ENCODE measurements around the gene TRIM50.
"Not testable (repeated sequence)": the region's sequence is repeated elsewhere in the genome, so short reads cannot be mapped to it uniquely, and the experiment has no call there.

Gene TRIM50

DNA sequence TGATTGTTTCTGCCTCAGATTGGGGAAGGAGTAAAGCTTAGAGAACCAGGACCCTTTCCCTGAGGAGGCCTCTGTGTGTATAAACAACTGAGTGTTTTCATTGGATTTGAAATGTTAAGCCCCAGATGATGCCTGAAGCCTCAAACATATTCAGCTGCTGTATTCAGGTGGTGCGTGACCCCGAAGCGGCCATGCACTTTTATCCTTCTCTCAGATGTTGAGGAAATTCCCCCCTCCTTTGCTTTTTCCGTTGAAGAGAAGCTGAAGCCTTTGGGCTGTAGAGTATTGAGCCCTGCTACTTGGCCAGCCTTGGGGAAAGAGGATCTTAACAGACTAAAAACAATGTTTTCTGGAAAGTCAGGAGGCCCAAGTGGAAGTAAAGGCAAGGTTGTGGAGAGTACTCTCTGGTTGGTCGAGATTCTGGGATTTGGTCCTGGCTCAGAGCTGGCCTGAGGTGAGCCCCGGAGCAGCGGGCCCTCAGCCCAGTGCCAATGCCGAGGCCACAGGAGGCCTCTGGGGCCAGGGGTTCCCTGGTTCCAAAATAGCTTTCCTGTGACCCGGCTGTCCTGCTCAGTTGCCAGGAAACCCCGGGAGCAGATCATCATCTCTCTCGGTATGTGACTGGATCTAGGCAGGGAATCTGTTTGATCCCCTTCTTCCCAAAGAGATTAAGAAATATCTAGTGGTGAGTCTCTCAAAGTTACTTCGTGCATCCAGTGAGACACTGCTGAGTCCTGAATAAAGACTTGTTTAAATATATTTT, 22.6 kb upstream of the TRIM50 start:
- ATAC-seq (no peak), DNase-seq (no peak)

DNA sequence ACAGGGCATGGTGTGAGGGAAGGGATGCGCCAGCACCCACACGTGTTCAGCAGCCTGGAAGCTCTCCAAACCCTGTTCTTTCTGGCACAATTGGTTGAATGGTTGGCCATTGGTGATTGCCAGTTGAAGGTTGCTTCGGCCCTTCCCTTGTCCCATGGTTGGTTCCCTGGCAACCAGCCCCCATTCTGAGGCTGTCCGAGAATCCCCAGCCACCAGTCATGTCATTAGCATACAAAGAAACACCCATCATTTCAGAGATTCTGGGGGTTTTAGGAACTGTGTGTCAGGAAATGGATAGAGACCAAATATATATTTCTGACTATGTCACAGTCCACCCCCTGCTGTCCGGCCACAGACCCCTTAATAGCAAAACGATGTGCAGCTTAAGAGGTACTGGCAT, 21.9 kb upstream of the TRIM50 start:
- ATAC-seq, result no peak
- DNase-seq, result no peak

DNA sequence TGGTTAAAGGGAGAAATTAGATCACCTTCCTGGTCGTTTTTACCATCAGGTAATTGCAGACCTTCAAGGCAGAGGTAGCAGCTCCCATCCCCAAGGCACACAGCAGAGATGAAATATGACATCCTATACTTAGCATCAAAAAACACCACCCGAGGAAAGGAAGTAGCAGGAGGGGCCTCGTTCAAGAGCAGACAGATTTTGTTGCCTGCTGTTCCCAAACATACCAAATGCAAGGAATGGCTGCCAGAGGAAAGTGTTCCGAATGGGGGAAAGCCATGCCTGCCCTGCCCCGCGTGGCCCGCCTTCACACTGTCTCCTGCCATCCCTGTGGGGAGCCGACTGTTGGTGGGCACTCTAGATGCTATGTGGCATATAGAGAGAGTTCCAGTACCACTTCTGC, 18.1 kb upstream of the TRIM50 start:
- ATAC-seq (no peak), DNase-seq (no peak)

DNA sequence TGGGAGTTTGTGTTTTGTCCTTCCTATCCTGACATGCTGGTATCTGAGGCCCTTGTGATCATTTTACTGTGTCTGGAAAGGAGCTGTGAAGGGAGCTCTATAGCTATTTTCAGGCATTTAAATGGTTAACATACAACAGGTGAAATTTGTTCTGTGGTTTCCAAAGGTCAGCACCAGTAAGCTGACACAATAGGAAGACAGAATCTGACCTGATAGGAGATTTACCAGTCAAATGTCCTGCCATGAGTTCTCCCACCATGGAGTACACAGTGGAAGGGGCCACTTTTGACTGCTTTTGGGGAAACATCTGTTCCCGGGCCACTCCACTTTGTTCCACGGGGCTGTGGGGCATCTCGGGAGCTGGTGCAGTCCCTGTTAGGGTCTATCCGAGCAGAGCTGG, 17.7 kb upstream of the TRIM50 start:
- no peak for DNase-seq
- ATAC-seq, result no peak

DNA sequence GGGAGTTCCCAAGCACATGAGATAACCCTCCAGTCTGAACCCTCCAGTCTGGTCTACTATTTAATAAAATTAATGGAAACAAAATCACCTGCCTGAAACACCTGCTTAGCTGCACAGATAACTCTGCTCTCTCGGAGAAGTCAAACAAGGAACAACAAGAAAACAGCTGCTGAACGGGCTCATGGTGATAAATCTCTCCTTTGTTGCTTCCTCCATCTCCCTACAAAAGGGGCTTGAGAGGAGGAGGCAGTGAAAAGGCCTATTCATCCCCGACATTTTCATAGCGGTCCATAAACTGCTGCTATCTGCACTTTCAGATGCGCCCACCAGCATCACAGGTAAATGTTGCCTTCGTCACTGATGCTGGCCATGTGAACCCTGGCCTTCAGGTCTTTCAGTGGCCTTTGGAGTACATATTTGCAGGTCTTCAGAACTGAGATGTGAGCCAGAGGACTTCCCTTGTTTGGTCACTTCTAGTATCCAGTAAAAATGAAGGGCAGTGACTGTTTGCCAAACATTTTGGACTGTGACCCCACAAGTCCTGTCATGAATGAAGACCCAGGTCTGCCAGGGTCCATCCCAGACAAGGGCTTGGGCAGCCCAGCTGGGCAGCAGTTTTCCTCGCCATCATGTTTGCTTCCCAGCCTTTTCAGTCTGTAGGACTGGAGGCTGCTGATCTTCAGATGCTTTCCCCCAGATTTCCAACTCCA, 15.9 kb upstream of the TRIM50 start:
- DNase-seq, result no peak
- no peak for ATAC-seq

DNA sequence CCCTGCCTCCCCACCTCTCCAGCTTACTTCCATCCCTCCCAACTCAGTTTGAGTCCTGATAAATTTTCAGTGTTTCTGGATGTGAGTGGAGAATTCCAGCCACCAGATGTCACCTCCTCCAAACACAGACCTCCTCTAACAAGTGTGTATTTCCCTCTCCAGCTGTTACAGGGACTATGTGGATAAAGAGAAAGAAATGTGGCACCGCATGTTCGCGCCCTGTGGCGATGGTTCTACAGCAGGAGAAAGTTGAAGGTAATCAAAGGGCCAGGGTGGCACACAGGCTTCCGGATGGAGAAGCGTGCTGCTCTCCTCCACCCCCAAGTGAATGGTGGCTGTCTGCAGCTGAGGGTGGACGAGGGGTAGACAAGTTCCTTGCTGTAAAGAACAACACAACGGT, 14.8 kb upstream of the TRIM50 start:
- no peak for ATAC-seq
- DNase-seq, result no peak

DNA sequence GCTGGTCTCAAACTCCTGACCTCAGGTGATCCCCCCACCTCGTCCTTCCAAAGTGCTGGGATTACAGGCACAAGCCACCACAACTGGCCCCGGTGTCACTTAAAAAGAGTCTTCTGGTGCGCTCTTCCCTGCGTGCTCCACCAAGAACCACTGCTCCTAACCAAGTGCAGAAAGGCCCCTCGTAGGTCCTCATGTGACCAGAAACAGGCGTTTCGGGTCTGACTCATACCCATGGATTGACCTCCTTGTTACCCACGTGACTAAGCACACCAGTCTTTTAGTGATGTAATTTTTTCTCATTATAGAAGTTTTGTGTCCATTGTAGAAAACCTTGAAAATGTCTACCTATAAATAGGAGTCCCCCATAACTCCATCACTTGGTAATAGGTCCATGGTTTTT, 14.0 kb upstream of the TRIM50 start:
- peak; percentile 36 for ATAC-seq
- no peak for DNase-seq

DNA sequence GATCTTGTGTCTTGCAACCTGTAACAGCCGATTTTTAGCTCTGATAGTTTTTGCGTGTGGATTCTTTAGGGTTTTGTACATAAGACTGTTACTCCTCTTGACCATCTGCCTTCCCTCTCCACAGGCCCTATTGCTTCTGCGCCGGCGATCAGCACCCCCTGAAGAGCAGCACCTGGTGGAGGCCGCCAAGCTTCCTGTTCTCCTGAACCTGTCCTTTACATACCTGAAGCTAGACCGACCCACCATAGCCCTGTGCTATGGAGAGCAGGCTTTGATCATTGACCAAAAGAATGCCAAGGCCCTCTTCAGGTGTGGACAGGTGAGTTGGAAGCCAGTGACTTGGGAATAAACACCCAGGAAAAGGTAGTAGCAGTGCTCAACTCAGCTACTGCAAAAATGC, 12.6 kb upstream of the TRIM50 start:
- no peak for DNase-seq
- no peak for ATAC-seq

DNA sequence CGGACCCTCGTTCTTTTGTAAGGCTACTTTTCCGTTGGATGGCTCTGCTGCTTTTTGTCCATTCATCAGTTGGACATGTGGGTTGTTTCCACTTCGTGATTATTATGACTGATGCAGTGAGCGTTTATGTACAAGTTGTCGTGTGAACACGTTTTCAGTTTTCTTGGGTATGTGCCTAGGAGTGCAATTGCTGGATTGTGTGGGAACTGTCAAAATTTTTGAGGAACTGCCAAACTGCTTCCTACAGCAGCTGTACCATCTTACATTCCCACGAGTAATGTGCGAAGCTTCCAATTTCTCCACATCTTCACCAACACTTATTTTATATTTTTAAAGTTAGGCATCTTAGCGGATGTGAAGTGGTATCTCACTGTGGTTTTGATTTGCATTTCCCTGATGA, 10.4 kb upstream of the TRIM50 start:
- ATAC-seq (no peak), DNase-seq (no peak)

DNA sequence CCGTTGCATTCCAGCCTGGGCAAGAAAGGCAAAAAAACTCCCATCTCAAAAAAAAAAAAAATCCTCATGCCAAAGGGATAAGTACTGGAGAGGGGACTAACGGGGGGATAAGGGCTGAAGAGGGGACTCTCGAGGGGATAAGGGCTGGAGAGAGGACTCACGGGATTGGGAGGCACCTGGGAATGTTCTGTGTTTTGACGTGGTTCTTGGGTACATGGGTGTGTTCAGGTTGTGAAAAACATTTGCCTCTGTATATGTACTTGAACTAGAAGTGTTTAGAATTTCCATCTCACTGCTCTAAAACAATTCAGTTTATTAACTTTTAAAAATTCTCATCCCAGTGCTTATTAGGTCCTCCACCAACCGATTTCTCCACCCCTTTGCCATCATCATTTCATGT, 4.6 kb upstream of the TRIM50 start:
- ATAC-seq, result no peak
- DNase-seq, result no peak

DNA sequence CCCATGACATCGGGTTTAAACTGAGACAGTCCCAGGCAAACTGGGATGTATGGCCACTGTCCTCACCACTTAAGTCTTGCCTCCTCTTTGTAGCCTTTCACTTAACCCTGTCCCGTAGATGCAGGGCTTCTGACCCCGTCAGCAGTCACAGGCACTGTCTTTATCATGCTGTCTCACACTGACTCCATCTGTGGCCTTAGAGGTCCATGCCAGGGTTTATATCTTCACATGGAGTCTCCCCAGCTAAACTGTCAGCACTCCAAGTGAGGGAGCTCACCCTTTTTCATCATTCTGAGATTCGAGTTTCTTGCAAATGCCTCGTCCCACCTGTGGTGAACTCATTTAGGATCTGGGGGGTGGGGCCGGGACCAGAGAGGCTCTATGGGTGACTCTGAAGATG, 2.9 kb upstream of the TRIM50 start:
- no peak for DNase-seq
- no peak for ATAC-seq

DNA sequence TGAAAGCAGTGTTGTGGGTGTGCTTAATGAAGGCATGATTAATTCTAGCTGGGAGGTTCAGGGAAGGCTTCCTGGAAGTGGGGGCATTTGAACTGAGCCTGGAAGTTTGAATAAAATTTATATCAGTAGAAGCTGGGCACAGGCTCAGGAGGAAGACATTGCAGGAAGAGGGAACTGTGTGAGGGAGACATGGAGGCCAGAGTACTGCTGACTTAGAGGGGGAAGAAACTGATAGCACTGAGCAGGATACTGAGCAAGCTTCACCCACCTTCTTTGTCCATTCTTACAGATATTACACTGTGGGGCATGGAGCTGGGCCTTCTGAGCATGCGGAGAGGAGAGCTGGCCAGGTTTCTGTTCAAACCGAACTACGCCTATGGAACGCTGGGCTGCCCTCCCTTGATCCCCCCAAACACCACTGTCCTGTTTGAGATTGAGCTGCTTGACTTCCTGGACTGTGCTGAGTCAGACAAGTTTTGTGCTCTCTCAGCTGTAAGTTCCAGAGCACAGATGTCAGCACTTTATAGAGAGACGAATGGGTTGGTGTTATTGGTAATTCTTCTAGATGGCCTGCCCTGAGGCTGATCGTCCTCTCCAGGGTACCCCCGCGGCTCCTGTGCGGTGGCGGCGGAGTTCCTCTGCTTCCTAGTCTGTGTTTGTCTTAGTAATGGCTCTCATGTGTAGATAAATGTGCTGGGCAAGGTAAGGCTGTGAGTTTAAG, 2.1 kb upstream of the TRIM50 start:
- DNase-seq (no peak), ATAC-seq (no peak)

DNA sequence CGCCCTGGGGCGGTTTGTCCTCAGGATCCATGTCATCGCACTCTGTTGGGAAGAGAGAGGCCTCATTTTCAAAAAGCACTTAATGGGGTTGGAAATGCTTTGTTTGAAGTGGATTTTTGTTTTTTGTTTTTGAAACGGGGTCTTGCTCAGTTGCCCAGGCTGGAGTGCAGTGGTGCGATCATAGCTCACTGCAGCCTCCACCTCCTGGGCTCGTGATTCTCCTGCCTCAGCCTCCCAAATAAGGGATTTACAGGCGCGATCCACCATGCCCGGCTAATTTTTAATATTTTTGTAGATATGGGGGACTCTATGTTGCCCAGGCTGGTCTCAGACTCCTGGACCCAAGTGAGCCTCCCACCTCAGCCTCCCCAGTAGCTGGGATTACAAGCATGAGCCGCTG, 814 bp upstream of the TRIM50 start:
- DNase-seq (no peak), ATAC-seq (no peak)

DNA sequence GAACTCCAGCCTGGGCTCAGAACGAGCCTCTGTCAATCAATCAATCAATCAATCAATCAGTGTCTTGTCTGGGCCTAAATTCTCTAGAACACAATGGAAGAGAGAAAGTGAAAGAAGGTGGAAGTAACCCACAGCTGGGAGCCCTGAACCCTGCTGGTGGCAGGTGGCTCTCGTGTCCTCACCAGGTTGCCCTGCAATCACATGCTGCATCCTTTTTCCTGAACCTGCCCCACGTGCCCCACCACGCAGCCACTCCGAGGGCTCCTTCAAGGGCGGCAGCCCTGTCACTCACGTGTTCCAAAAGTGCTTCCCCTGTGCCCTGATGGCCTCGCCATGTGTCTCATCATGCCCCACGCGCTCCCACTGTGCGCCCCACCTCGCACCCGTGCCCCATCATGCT, 433 bp downstream of the TRIM50 start:
- DNase-seq, ATAC-seq: not testable (repeated sequence)

DNA sequence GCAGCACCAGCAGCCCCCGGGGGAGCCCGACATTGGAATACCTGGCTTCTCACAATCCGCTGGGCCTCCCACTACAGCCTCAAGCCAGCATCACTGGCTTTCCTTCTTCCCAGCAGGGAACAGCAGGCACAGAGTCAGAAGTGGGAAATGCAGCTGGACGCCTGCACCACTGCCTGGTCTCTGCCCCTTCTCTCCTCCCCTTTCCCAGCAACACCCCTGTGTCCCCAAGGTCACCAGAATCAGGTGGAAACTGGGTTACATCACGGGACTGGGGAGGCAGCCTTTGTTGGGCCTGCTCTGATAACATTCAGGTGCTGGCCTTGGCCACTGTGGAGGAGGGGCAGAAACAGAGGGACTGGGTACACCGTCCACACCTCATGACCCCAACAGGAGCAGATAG, 2.5 kb downstream of the TRIM50 start:
- not testable (repeated sequence) for ATAC-seq, DNase-seq

DNA sequence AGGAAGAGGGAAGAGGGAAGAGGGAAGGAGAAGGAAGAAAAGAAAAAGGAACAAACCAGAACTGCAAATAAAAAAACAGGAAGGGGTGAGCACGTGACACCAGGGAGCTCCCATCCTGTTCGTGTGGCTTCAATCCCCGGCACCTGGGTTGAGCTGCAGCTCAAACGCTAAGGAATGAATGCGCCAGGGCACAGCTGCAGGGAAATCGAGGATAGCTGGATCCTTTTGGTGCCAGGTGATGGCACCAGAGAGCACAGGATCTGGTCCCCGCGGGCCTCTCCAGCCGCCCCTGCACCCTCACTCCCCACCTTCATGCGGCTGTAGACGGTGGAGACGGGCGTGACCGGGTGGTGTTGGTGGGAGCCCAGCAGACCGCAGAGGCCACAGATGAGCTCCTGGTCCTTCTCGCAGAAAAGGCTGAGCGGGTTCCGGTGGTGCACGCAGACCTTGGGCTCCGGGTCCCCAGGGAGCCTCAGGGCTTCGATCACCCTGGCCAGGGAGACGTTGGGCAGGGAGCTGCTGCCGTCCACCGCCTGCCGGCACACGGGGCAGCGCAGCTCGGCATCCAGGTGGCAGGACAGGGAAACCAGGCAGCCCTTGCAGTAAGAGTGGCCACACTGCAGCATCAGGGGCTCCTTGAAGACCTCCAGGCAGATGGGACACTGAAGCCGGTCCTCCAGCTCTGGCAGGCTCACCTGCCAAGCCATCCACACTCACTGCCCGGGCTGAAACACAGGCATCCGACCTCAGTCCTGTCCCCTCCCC, 3.6 kb downstream of the TRIM50 start:
- ATAC-seq, result peak; percentile 82
- peak; percentile 57 for DNase-seq

DNA sequence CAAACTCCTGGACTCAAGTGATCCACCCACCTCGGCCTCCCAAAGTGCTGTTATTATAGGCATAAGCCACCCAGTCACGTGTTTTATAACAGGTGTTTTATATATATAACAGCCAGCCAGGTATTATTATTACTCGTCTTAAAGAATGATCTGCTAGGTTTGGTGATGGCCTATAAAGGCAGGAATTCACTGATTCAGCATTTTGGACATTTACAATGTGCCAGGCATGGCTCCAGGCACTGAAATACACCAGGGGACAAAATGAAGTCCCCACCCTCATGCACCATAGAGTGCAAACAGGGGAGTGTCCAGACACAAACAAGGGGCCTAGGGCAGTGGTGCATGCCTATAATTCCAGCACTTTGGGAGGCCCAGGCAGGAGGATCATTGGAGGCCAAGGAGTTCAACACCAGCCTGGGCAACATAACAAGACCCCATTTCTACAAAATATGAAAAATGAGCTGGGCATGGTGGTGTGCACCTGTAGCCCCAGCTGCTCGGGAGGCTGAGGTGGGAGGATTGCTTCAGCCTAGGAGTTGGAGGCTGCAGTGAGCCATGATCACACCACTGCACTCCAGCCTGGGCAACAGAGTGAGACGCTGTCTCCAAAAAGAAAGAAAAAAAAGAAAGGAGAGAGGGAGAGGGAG, 4.3 kb downstream of the TRIM50 start:
- ATAC-seq, DNase-seq: not testable (repeated sequence)

DNA sequence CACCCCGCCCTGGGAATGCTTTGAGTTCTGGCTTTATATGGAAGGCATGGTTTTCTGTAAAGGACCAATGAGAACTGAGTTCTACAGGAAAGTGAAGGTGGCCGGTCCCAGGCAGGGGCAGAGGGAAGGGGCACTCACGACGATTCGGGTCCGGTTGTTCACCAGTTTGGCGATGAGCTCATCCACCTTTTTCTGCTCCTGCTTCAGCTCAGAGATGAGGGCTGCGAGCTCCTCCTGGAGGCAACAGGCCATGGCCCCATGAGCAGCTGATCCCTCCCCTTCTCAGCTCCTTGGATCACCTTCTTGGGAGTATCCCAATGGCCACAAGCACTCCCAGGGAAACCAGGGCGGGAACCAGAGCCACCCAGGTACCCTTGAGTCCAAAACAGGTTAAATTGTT, 7.9 kb downstream of the TRIM50 start:
- not testable (repeated sequence) for DNase-seq, ATAC-seq

DNA sequence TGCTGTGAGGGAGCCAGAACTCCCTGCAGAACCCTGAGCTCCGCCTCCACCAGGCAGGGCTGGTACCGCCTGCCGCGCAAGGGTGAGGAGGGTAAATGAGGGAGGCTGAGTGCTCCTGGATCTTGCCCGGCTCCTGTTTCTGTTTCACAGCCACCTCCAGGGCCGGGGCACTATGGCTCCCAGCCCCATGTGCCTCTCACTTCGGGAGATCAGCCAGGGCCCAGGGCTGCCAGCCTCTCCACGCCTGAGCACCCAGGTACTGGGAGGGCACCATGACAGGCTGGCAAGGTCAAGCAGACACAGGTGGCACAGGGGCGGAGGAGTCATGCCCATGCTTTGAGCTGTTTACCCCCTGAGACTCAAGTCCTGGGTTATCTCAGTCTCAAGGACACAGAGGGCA, 8.3 kb downstream of the TRIM50 start:
- not testable (repeated sequence) for ATAC-seq, DNase-seq

DNA sequence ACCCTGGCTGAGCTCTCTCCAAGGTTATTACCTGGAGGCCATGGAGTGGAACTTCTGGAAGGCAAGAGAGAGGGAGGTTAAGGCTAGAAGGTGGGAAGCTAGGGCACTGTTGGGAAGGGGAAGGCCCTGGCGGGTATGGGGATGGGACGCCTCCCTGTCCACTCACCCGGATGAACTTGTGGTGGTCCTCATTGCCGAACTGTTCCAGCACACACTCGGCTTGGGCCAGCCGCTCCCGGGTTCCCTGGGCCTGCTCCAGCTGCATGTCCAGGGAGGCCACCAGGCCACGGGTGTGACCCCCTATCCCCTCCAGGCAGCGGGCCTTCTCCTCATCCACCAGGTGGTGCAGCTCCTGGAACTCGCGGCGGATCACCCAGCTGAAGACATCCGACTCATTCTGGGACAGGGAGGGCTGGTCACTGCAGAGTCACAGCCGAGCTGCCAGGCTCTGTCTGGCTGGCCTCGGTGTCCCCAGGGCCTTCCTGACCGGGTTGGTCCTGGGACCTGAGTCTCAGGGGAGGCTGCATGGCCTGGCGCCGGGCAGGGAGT, 9.2 kb downstream of the TRIM50 start:
- ATAC-seq, DNase-seq: not testable (repeated sequence)

DNA sequence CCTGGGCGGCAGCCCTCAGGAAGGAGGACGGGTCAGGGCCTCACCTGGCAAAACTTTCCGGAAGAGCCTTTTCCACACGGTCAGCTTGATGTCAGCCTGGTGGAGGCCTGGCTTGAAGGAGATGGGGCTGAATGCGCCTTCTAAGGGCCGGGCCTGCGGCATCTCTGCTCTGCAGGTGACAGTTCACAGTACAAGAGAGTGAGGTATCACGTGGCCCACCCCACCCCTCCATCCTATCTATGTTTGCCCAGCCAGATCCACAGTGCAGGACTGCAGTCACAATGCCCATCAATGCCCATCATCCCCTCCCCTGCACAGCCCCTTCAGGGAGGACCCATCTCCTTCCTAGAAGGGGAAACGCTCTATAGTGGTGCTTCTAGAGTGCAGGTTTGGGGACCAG, 11.4 kb downstream of the TRIM50 start:
- DNase-seq (no peak), ATAC-seq (no peak)

DNA sequence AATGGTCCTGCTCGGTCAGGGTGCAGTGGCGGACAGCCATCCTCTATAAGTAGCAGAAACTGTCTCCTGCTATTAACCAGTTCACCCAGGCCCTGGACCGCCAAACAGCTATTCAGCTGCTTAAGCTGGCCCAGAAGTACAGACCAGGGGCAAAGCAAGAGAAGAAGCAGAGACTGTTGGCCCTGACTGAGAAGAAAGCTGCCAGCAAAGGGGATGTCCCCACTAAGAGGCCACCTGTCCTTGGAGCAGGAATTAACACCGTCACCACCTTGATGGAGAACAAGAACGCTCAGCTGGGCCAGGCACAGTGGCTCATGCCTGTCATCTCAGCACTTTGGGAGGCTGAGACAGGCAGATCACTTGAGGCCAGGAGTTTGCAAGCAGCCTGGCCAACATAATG, 13.6 kb downstream of the TRIM50 start:
- DNase-seq (no peak), ATAC-seq (no peak)

All from stimulated activated naive CD8-positive, alpha-beta T cell treated with anti-CD3 and anti-CD28 coated beads, Interleukin-15, Interleukin-2, amounts not matched to agents 100 U/mL and 50 U/mL, for 24 hours (primary cell).